HEK293 (cell line): ENCODE results near the gene KLHL22.

Experiments used
- CTCF ChIA-PET: fragments of 350-600 bp; formaldehyde crosslinking; extraction: SDS; loops from one replicate; lab custom pipeline; 2021; ENCODE audit warnings: antibody characterized with exemption; lab: Yijun Ruan, JAX
- POLR2A ChIA-PET: fragments of 300-600 bp; formaldehyde crosslinking; extraction: SDS; loops from one replicate; lab custom pipeline; 2020; ENCODE audit warnings: antibody characterized with exemption, inconsistent platforms; lab: Yijun Ruan, JAX
- H3K27ac ChIP-seq: fragments of 200-500 bp; sonication (Bioruptor generic); 2 replicates; pipeline ENCODE4 v1.5.1; 2014; ENCODE audit warnings: low read depth, low read length, control low read depth, inconsistent platforms; ENCODE audit errors: extremely low read depth
- H3K36me3 ChIP-seq, 2 experiments: fragments of 200-500 bp in 1 of 2; sonication (Bioruptor generic) in 1 of 2; 1 replicate in 1 of 2; 2 replicates in 1 of 2; pipeline ENCODE4 v1.5.1; 2014 to 2017; ENCODE audit warnings: inconsistent platforms in 2 of 2, low read length in 2 of 2; ENCODE audit not compliant: control insufficient read depth in 2 of 2, insufficient read depth in 1 of 2
- H3K4me1 ChIP-seq: fragments of 200-500 bp; sonication (Bioruptor generic); 2 replicates; pipeline ENCODE4 v1.5.1; 2014; ENCODE audit warnings: mild to moderate bottlenecking, low read length, inconsistent platforms; ENCODE audit not compliant: control insufficient read depth, insufficient read depth
- H3K4me3 ChIP-seq: 2 replicates; pipeline ENCODE4 v1.5.1; 2011; ENCODE audit warnings: low read depth, mild to moderate bottlenecking, control low read depth, low read length, moderate library complexity
- H3K9me3 ChIP-seq: fragments of 200-500 bp; sonication (Bioruptor generic); 2 replicates; pipeline ENCODE4 v1.5.1; 2014; ENCODE audit warnings: low read depth, low read length, inconsistent platforms; ENCODE audit not compliant: control insufficient read depth, insufficient read depth
- GFI1B ChIP-seq: fragments of 450-650 bp; formaldehyde crosslinking; IDR thresholded peaks from 2 replicates; pipeline ENCODE4 v1.5.1; 2016; ENCODE audit warnings: missing biosample characterization, missing genetic modification characterization
- MZF1 ChIP-seq: fragments of 450-650 bp; formaldehyde crosslinking; IDR thresholded peaks from 2 replicates; pipeline ENCODE4 v1.5.1; 2017; ENCODE audit warnings: missing biosample characterization, missing genetic modification characterization, borderline replicate concordance
- TCF7L2 ChIP-seq: IDR thresholded peaks from 2 replicates; pipeline ENCODE4 v1.6.1; 2011; ENCODE audit warnings: low read depth, mild to moderate bottlenecking, inconsistent platforms, low read length, moderate library complexity, borderline replicate concordance
- ZBTB17 ChIP-seq: fragments of 450-650 bp; formaldehyde crosslinking; IDR thresholded peaks from 2 replicates; pipeline ENCODE4 v1.5.1; 2016; ENCODE audit warnings: missing biosample characterization, missing genetic modification characterization
- ZBTB44 ChIP-seq: fragments of 450-650 bp; IDR thresholded peaks from 2 replicates; pipeline ENCODE4 v1.5.1; 2018; ENCODE audit warnings: missing biosample characterization, mild to moderate bottlenecking, missing genetic modification characterization
- ZBTB8A ChIP-seq: fragments of 450-650 bp; formaldehyde crosslinking; IDR thresholded peaks from 2 replicates; pipeline ENCODE4 v1.5.1; 2016; ENCODE audit warnings: missing biosample characterization, missing genetic modification characterization
- ZNF114 ChIP-seq: fragments of 450-650 bp; formaldehyde crosslinking; IDR thresholded peaks from 2 replicates; pipeline ENCODE4 v1.5.0; 2017; ENCODE audit warnings: missing biosample characterization, missing genetic modification characterization
- ZNF169 ChIP-seq: fragments of 450-650 bp; formaldehyde crosslinking; IDR thresholded peaks from 2 replicates; pipeline ENCODE4 v1.5.1; 2016; ENCODE audit warnings: missing biosample characterization, missing genetic modification characterization
- ZNF221 ChIP-seq: fragments of 450-650 bp; formaldehyde crosslinking; IDR thresholded peaks from 2 replicates; pipeline ENCODE4 v1.5.1; 2017; ENCODE audit warnings: missing biosample characterization, missing genetic modification characterization, borderline replicate concordance
- ZNF274 ChIP-seq, 2 experiments: fragments of 200-500 bp in 1 of 2; fragments of 450-650 bp in 1 of 2; sonication (Bioruptor generic) in 1 of 2; formaldehyde crosslinking in 1 of 2; IDR thresholded peaks; 2 replicates each; pipeline versions ENCODE4 v1.5.1 to v1.6.1; 2014 to 2016; ENCODE audit warnings: borderline replicate concordance in 1 of 2, inconsistent platforms in 1 of 2, low read length in 1 of 2, missing biosample characterization in 1 of 2, missing genetic modification characterization in 1 of 2
- ZNF324 ChIP-seq: fragments of 450-650 bp; formaldehyde crosslinking; IDR thresholded peaks from 2 replicates; pipeline ENCODE4 v1.5.1; 2016; ENCODE audit warnings: missing biosample characterization, missing genetic modification characterization
- ZNF366 ChIP-seq: fragments of 450-650 bp; formaldehyde crosslinking; conservative IDR thresholded peaks from 2 replicates; pipeline ENCODE4 v1.5.1; 2016; ENCODE audit warnings: missing biosample characterization, missing genetic modification characterization
- ZNF488 ChIP-seq: fragments of 450-650 bp; formaldehyde crosslinking; IDR thresholded peaks from 2 replicates; pipeline ENCODE4 v1.5.1; 2016; ENCODE audit warnings: missing biosample characterization, missing genetic modification characterization
- ZNF529 ChIP-seq: fragments of 450-650 bp; formaldehyde crosslinking; IDR thresholded peaks from 2 replicates; pipeline ENCODE4 v1.5.1; 2017; ENCODE audit warnings: missing genetic modification characterization, missing biosample characterization; ENCODE audit not compliant: insufficient replicate concordance
- ZNF558 ChIP-seq: fragments of 450-650 bp; formaldehyde crosslinking; IDR thresholded peaks from 2 replicates; pipeline ENCODE4 v1.5.1; 2016; ENCODE audit warnings: missing biosample characterization, missing genetic modification characterization
- ZNF692 ChIP-seq: fragments of 450-650 bp; formaldehyde crosslinking; IDR thresholded peaks from 2 replicates; pipeline ENCODE4 v1.5.1; 2016; ENCODE audit warnings: missing biosample characterization, missing genetic modification characterization

The KLHL22 gene

GRCh38 chr22:20524004-20524481, 28.4 kb upstream of the KLHL22 start:
- Histone ChIP-seq H3K27ac (no peak overlapping the region), H3K4me3 (no peak overlapping the region), H3K36me3 (peaks cover 6 to 42% of the 10 kb centered on the region in 2 experiments; a peak in 2 of 3 replicates), H3K9me3 (no peaks in the 10 kb centered on the region), H3K4me1 (peaks cover 6% of the 10 kb centered on the region; the same call in 1 of the 2 replicates)
- ChIA-PET CTCF (interaction anchor here (1.2 kb wide), 1 partner anchor 35 kb away, joined by 4 read pairs; no protein-coding TSS in a partner anchor), POLR2A (interaction anchor here (0.7 to 5.6 kb wide), 2 partner anchors 11 to 16 kb away, joined by 3 to 35 read pairs; partner anchors contain the start of gene MED15)
- TF ChIP-seq ZNF366 (0 out of 2 replicates have a peak, but pooled peaks have one; percentile 19), ZNF558 (tag by site-specific recombination) (no peak)

- CTCF ChIA-PET, result interaction anchor here (0.6 to 1.3 kb wide), 5 partner anchors 10 to 40 kb away, joined by 4 to 6 read pairs (median 4); no protein-coding TSS in a partner anchor
- Histone ChIP-seq H3K9me3 (no peaks in the 10 kb centered on the region), H3K4me3 (no peak overlapping the region)
- TF ChIP-seq ZNF529 (tag by site-specific recombination) (no peak), ZBTB44 (tag by site-specific recombination) (no peak), ZNF488 (no peak), ZNF221 (tag by site-specific recombination) (no peak), ZBTB17 (tag by site-specific recombination) (peak; percentile 61), ZBTB8A (tag by site-specific recombination) (no peak), ZNF274 (IDR thresholded peaks at IDR 0.05; ENCODE audit: low read length) (no peak), ZNF274 (tag by site-specific recombination; IDR thresholded peaks at IDR 0.05; ENCODE audit: borderline replicate concordance) (no peak), MZF1 (tag by site-specific recombination) (no peak), ZNF169 (no peak), ZNF692 (0 out of 2 replicates have a peak, but pooled peaks have one; percentile 18), GFI1B (no peak), ZNF114 (tag by site-specific recombination) (no peak), ZNF324 (tag by site-specific recombination) (no peak), TCF7L2 (no peak)
- TF ChIP-seq, all 188 proteins: peak for 2
- peaks cover 6% of the 10 kb centered on the region; the same call in 1 of the 2 replicates for H3K4me1 ChIP-seq
- peaks cover 9 to 41% of the 10 kb centered on the region in 2 experiments; a peak in 2 of 3 replicates for H3K36me3 ChIP-seq
- H3K27ac ChIP-seq, result no peak overlapping the region
- POLR2A ChIA-PET, result interaction anchor here (0.7 to 5.6 kb wide), 3 partner anchors 8 to 15 kb away, joined by 3 to 35 read pairs (median 4); partner anchors contain the start of gene MED15
Observed at GRCh38 chr22:20523086-20523983, 27.7 kb upstream of the KLHL22 start.
